Right atrium auricular region (tissue), 2 donors: Measurements from ENCODE around the gene DRAM2. TPM values are rescaled to one million over a fixed set of nuclear protein-coding genes. Genes with fewer than 3 reads are reported as not detected.

Experiments
- DNase-seq: peaks from one replicate; pipeline ENCODE4 v3.0.0-alpha.2; 2019; ENCODE audit warnings: low spot score
- H3K27ac ChIP-seq, 2 donors: fragments of 200-600 bp; sonication (generic); 1 replicate in 1 of 2; 2 replicates in 1 of 2; pipeline ENCODE4 v1.5.1; 2016 to 2019
- H3K27me3 ChIP-seq, 2 donors: fragments of 200-600 bp; sonication (generic); one replicate each; pipeline versions ENCODE4 v1.5.1 to v1.6.0; 2017 to 2019
- H3K36me3 ChIP-seq: fragments of 200-600 bp; sonication (generic); one replicate; pipeline ENCODE4 v1.5.1; 2016
- H3K4me1 ChIP-seq, 2 donors: fragments of 200-600 bp; sonication (generic); one replicate each; pipeline versions ENCODE4 v1.5.1 to v1.6.0; 2017 to 2019
- H3K4me3 ChIP-seq, 2 donors: fragments of 200-600 bp; sonication (generic); 1 replicate in 1 of 2; 2 replicates in 1 of 2; pipeline ENCODE4 v1.5.1; 2017 to 2019; ENCODE audit warnings: mild to moderate bottlenecking in 1 of 2, moderate library complexity in 1 of 2
- H3K9me3 ChIP-seq, 2 donors: fragments of 200-600 bp; sonication (generic); one replicate each; pipeline ENCODE4 v1.5.1; 2019
- total RNA-seq, 2 donors: library from RNA; depleted of rRNA; stranded (reverse); fragments of >200 nt; gene quantifications; one replicate each; pipeline ENCODE4 v1.1.0, GENCODE V29; 2016
- TF ChIP-seq, protein P1 (sequence below), 2 donors: fragments of 200-600 bp; sonication (generic); IDR thresholded peaks; one replicate each; pipeline ENCODE4 v1.5.1; 2019; ENCODE audit warnings: antibody characterized with exemption in 2 of 2

The DRAM2 gene
- total RNA-seq, 2 donors from 2014 or later = 33.0 to 56.4 TPM

DNA sequence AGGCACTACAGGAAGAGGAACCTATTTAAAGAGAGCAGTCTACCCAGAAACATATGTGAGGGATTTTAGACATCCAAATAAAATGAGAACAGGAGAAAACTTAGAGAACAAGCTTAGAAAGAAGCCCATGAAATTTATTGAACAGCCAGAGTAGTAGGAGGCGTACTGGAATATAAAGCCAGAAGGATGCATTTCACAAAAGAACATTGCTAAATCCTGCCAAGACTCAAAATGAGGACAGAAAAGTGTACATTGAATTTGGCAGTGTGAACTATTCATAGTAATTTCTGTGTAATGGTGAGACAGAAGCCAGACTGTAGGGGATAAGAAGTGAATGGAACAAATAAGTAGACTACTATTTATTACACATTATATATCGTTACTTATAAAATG, 22.6 kb upstream of the DRAM2 start:
- Histone ChIP-seq H3K36me3 (peaks cover 36% of the 10 kb centered on the region), H3K4me3 (no peak overlapping the region), H3K27me3 (no peaks in the 10 kb centered on the region), H3K4me1 (no peaks in the 10 kb centered on the region), H3K9me3 (no peaks in the 10 kb centered on the region), H3K27ac (no peak overlapping the region)
- TF ChIP-seq, protein P1, sequence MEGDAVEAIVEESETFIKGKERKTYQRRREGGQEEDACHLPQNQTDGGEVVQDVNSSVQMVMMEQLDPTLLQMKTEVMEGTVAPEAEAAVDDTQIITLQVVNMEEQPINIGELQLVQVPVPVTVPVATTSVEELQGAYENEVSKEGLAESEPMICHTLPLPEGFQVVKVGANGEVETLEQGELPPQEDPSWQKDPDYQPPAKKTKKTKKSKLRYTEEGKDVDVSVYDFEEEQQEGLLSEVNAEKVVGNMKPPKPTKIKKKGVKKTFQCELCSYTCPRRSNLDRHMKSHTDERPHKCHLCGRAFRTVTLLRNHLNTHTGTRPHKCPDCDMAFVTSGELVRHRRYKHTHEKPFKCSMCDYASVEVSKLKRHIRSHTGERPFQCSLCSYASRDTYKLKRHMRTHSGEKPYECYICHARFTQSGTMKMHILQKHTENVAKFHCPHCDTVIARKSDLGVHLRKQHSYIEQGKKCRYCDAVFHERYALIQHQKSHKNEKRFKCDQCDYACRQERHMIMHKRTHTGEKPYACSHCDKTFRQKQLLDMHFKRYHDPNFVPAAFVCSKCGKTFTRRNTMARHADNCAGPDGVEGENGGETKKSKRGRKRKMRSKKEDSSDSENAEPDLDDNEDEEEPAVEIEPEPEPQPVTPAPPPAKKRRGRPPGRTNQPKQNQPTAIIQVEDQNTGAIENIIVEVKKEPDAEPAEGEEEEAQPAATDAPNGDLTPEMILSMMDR (IDR thresholded peaks at IDR 0.05) = no peak
- no peak for DNase-seq

DNA sequence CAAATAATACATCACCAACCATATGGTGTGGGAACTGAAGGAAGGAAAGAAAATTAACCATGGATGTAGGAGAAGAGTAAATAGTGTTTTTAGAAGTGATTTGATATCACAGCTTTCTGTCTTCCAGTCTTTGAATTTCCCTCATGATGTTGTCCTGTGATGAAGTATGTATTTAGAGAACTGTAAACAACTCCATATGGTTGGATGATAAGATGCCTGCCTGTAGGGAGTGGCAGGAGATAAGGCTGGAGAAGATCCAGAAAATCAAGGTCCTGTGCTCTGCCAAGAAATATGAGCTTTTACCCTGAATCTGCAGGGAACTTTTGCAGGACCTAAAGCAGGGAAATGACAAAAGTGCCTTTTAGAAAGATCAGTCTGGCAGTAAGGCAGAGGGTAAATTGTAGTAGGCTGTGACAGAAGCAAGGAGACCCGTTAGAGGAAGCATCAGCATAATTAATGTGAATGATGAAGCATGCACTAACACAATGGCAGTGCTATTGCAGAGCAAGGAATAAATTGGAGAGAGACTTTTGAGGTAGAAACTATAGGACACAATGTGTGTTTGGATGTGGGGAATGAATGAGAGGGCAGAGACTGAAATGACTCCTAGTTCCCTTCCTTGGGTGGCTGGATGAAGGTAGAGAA, 22.1 kb upstream of the DRAM2 start:
- no peak for DNase-seq
- H3K4me3 ChIP-seq = no peak overlapping the region
- no peak overlapping the region for H3K27ac ChIP-seq
- TF ChIP-seq, protein P1 (IDR thresholded peaks at IDR 0.05) = no peak
- peaks cover 36% of the 10 kb centered on the region for H3K36me3 ChIP-seq
- no peaks in the 10 kb centered on the region for H3K9me3 ChIP-seq
- no peaks in the 10 kb centered on the region for H3K4me1 ChIP-seq
- no peaks in the 10 kb centered on the region for H3K27me3 ChIP-seq

GRCh38 chr1:111157431-111157830, 17.5 kb upstream of the DRAM2 start:
- TF ChIP-seq, protein P1 (IDR thresholded peaks at IDR 0.05) = no peak
- Histone ChIP-seq H3K4me1 (no peaks in the 10 kb centered on the region), H3K4me3 (no peak overlapping the region), H3K36me3 (peaks cover 39% of the 10 kb centered on the region), H3K27me3 (no peaks in the 10 kb centered on the region), H3K9me3 (no peaks in the 10 kb centered on the region), H3K27ac (no peak overlapping the region)
- no peak for DNase-seq

DNA sequence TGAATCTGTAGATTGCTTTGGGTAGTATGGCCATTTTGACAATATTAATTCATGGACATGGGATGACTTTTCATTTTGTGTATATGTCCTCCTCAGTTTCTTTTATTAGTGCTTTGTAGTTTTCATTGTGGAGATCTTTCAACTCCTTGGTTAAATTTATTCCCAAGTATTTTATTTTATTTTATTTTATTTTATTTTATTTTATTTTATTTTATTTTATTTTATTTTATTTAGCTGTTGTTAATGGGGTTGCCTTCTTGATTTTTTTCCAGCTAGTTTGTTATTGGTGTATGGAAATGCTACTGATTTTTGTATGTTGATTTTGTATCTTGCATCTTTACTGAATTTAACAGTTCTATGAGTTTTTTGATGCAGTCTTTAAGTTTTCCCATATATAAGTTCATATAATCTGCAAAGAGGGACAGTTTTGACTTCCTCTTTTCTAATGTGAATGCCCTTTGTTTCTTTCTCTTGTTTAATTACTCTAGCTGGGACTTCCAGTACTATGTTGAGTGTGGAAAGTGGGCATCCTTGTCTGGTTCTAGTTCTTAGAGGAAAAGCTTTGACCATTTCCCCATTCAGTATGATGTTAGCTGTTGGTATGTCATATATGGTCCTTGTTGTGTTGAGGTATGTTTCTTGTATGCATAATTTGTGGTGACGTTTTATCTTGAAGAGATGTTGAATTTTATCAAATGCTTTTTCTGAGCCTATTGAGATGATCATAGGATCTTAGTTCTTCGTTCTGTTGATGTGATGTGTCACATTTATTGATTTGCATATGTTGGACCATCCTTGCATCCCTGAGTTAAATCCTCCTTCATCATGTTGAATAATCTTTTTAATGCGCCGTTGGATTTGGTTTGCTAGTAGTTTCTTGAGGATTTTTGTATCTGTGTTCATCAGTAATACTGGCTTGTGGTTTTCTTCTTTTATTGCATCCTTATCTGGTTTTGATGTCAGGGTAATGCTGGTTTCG, 14.4 kb upstream of the DRAM2 start:
- Histone ChIP-seq H3K9me3 (no peaks in the 10 kb centered on the region), H3K4me3 (no peak overlapping the region), H3K27ac (no peak overlapping the region), H3K4me1 (peaks cover 0 to 5% of the 10 kb centered on the region in 2 donors), H3K36me3 (peaks cover 9% of the 10 kb centered on the region), H3K27me3 (no peaks in the 10 kb centered on the region)
- DNase-seq = no peak
- TF ChIP-seq, protein P1 (IDR thresholded peaks at IDR 0.05) = no peak

DNA sequence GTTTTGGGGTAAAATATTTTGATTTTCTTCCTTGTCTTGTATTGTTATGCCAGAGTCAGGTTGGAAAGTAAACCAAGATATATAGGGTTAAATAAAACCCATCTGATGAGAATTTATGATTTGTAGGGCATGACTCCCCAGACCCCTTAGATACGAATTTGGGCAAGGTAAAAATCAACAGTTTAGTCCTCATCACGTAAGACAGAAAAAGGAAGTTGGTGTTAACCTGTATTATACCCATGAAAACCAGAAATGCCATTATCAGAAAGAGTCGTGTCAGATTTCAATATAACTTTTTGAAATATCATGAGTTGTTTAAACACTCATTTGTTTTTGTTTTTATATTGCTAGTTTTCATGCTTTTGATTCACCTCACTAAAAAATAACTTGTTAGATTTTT, 11.9 kb upstream of the DRAM2 start:
- Histone ChIP-seq H3K36me3 (peaks cover 13% of the 10 kb centered on the region), H3K4me1 (peaks cover 0 to 17% of the 10 kb centered on the region in 2 donors), H3K27me3 (no peaks in the 10 kb centered on the region), H3K9me3 (no peaks in the 10 kb centered on the region), H3K27ac (no peak overlapping the region), H3K4me3 (no peak overlapping the region)
- DNase-seq = no peak
- TF ChIP-seq, protein P1 (IDR thresholded peaks at IDR 0.05) = no peak
